B cell (primary cell): ENCODE measurements around the gene GEMIN7.

ENCODE experiments used
- CTCF ChIP-seq: fragments of 200-600 bp; IDR thresholded peaks from one replicate; pipeline ENCODE4 v1.8.0; 2022; ENCODE audit warnings: antibody characterized with exemption, mild to moderate bottlenecking
- EZH2 ChIP-seq: IDR thresholded peaks from 2 replicates; pipeline ENCODE4 v1.6.1; 2012; ENCODE audit warnings: borderline replicate concordance, low read depth, mild to moderate bottlenecking, moderate library complexity, low read length; ENCODE audit not compliant: insufficient read depth, poor library complexity, severe bottlenecking

- TF ChIP-seq CTCF: no peak
- no peak for TF ChIP-seq EZH2
Measured at GRCh38 chr19:45057444-45057843, 21.6 kb upstream of the GEMIN7 start.
